ENCODE measurements around the gene UPF1.

Gene UPF1

DNA sequence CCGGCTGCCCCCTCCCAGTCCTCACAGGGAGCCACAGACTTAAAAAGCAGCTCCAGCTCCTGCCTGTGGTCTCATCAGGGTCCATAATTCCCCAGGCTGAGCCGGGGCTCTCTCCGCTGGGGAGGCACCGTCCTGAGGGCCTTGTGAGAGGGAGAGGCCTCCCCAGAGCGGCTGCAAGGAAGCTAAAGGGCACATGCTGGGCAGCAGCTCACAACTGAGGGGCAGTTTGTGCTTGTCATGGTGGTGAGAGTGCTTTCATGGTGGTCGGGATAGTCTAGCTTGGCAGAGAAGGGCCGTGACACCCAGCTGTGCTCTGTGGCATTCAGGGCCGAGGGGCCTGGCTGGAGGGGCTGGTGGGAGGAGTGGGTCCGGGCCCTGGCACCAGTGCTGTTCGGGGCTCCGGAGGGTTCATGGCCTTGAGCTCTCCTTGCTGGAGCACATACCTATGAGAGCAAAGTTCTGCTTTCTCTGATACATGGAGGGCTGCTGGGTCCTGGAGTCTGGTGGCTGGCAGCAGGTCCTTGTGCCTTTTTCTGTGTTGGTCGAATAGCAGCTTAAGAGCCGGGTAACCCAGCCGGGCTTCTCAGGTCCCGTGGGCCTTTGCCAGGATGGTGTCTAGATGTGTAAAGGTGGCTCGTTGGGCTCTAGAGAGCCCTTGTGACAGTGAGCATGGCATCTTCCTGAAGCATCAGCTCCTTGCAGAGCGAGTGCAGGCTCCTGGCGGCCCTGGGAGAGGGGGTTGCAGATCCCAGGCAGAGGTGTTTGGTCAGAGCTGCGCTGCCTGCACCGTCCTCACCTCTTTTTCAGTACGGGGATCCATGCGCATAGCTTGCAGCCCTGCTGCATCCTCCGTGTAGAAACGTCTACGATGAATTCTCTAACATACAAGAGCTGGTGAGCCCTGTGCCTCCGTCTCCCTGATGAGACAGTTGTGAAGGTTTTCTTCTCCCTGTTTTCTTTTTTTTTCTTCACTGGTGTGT is 8.8 kb downstream of the UPF1 start:
- no peak for DNase-seq

DNA sequence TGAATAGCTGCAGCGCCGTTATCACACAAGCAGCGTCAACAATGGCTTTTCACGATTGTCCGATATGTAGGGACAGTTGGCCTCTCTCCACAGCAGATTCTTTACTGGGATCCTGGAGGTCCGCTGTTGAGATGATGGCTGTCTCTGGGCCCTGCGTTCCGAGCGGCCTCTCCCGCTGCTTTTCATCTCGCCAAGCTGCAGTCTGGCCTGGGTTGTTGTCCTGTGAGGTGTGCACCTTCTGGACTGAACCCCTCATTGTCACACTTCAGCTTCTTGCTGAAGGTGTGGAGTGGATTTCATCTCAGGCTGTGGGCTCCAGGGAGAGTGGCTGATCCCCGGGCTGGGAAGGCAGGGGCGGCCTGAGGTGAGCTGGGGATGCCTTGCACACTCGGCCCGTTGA is 9.6 kb downstream of the UPF1 start:
- DNase-seq = no peak

- DNase-seq = no peak
Measured at GRCh38 chr19:18842166-18842565, 10.4 kb downstream of the UPF1 start.

DNA sequence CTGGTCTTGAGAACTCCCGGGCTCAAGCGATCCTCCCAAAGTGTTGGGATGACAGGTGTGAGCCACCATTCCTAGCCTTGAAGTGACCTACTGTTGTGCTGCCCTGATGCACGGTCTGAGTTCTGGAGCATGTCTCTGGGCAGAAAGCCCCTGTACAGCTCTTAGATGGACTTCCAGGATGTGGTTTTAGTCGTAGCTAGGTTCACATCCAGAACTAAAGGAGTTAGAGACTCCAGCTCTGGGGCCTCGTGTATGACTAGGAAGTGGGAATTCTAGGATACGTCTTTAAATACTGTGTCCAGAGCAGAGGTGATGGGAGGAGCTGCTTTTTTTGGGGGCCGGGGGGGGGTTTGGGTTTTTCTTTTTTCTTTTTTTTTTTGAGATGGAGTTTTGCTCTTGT is 12.2 kb downstream of the UPF1 start:
- no peak for DNase-seq

- no peak for DNase-seq
Measured at GRCh38 chr19:18844806-18845329, 13.1 kb downstream of the UPF1 start.

- no peak for DNase-seq
Measured at GRCh38 chr19:18845961-18846360, 14.2 kb downstream of the UPF1 start.

DNA sequence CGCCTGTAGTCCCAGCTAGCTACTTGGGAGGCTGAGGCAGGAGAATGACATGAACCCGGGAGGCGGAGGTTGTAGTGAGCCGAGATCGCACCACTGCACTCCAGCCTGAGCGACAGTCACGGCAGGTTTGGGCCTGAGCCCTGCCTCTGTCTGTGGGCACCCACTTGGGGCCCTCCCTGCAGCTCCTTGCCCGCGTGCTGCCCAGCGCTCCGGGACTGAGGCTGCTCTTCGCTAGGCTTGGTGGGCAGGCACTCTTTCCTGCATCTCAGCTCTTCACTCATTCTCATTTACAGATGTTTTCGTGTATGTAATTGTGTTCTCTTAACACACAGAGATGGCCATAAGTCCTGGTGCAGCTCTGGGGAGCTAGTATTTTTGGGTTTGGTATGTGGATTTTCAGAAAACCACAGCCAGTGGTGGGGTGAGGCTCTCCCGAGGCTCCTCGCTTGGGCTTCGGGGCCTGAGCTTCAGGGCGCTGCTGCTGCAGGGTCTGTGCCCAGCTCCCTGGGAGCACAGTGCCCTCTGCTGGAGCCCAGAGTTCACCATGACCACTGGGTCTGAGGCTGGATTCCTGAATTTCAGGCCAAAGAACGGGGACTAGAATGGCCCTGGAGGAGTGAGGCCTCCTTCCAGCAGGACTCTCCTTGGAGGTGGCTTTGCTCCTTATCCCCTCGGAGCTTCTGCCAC is 15.2 kb downstream of the UPF1 start:
- DNase-seq = peak; percentile 72

DNA sequence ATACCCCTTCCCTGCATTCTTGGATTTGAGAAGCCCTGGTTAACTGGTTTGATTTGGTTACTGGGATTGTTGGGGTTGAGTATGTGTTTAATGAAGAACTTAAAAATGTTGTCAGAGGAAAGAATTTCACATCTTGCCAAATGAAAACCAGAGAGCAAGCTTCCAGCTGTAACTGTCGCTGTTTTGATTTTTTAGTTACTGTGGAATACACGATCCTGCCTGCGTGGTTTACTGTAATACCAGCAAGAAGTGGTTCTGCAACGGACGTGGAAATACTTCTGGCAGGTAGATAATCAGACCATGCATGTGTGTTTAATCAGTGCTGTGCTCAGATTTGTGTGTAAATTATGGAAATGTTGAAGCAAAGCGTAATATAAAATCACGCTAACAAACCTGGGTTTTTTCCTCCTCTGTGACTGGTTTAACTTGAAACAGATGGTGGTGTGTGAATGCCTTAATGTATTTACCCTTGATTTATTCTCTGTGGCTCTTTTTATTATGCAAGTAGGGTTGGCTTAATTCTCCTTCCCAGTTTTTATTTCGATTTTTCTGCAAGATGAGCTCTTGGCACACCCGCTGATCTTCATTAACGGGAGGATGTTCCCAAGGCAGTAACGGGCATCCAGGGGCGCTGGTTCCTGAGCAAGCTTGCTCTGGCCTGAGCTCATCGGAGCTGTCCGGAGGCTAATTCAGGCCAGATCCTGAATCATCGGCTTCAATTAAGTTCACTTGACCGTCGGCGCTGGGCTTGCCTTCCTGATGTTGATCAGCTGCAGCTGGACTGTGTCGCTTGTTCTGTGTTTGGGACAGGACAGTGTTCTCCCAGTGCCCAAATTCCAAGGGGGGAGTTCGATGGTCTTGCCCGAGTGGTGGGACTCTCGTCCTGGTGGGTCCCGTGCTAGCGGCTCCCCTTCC is 16.0 kb downstream of the UPF1 start:
- DNase-seq = no peak

DNA sequence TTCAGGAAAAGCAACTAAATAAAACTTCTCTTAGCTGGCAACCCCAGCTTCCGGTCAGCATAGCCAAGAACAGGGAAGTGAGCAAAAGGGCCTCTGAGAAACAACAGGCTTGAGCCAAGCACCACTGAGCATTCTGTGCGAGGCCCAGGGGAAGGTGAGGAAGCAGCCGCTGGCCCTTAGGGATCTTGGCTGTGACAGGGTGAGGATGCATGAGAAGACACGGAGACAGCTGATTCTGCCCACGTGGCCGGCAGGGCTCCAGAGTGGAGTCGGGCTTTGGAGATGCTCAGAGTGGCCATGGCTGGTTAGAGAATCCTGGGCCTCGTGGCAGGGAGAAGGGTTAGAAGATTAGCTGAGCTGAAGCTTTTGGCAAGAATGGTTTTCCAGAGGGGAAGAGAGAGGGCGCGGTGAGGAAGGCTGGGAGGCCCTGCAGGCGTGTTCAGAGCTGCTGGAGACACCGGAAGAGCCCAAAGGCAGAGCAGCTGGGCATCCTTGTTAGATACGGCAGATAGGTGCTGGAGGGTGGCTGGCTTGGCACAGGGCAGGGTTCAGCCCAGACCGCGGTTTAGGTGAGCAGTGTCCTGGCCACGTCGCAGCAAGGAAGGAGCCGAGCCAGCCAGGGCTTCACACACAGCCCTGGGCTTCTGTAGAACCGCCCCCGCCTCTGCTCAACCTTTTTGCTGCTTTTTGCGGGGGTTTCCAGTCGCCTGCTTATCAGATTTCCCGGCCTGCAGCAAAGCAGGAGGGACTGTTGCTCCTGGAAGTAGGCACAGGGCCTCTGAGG is 17.3 kb downstream of the UPF1 start:
- DNase-seq = no peak

DNA sequence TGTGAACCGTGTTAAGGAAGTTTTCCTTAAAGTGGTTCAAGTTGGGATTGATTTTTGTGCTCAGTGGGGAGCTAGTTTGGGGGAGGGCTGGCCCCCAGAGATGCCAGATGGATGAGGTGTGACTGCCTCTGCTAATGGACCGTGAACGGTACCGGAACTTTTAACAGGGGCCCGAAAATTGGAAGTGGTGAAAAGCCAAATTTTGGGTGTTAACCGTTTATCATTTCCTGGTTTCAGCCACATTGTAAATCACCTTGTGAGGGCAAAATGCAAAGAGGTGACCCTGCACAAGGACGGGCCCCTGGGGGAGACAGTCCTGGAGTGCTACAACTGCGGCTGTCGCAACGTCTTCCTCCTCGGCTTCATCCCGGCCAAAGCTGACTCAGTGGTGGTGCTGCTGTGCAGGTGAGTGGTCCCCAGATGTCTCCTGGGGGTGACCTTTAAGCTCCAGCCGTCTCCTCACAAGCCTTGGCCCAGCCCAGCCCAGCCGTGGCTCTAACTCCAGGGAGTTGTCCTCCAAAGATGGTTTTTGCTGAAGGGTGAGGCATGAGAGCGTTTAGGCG is 18.2 kb downstream of the UPF1 start:
- no peak for DNase-seq

GRCh38 chr19:18850471-18851375 is 19.0 kb downstream of the UPF1 start:
- DNase-seq = no peak

GRCh38 chr19:18851673-18852325 is 20.0 kb downstream of the UPF1 start:
- DNase-seq = no peak

DNA sequence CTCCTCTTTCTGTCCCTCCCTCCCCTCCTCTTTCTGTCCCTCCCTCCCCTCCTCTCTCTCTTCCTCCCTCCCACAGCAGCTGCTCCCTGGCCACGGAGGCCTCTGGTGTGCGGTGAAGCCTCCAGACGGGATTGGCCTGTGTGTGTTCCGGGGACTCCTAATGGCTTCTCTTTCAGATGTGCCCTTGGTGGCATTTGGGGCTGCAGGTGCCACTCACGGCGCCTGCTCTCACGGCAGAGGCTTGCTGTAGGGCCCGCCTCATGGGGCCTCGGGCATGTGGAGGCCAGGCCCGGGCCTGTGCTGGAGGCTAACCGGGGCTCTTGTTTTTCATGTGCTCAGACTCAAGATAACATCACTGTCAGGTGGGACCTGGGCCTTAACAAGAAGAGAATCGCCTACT is 20.9 kb downstream of the UPF1 start:
- DNase-seq = no peak

DNA sequence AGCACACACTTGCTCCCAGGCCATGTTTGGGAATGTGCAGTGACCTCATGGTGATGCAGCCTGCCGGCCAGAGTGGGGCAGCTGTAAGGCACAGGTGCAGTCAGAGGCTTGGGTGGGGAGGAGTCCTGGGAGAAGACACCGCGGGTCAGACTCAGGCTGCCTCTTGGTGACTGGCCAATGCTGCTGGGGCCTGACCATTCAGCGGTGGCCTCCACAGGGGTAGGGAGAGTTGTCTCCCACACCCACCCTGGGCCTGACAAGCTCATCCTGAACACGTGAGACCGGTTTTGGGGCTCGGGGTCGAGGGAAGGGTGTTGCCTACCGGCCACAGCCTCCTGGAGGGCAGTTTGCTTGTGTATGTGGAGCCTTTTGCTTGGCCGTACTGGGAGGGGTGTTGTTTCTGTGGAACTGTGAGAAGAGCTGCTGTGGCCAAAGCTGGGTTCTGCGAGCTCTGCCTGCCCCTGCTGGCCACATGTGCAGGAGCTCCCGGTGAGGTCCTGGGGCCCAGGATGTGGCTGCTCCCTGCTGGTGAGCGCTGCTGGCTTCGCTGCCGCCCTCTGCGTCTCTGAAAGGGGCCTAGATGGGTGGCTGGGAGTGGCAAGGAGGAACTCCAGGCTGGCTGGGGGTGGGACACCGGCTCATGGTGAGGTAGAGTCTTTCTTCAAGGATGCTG is 22.1 kb downstream of the UPF1 start:
- DNase-seq = no peak

- no peak for DNase-seq
Measured at GRCh38 chr19:18854982-18855381, 23.2 kb downstream of the UPF1 start.

- DNase-seq = no peak
Measured at GRCh38 chr19:18855647-18856384, 24.1 kb downstream of the UPF1 start.

GRCh38 chr19:18856385-18857126 is 24.8 kb downstream of the UPF1 start:
- no peak for DNase-seq

- DNase-seq = no peak
Measured at GRCh38 chr19:18857223-18857622, 25.5 kb downstream of the UPF1 start.

All from CD4-positive, alpha-beta T cell treated with Interleukin-10 for 1 hour (primary cell).